Measurements from ENCODE around the gene MAPK10. TPM values are rescaled to one million over a fixed set of nuclear protein-coding genes. Genes with fewer than 3 reads are reported as not detected.

The MAPK10 gene
- total RNA-seq, result 8.0 and 20.0 TPM in 2 replicates
- polyA plus RNA-seq, result 3.2 and 3.8 TPM in 2 replicates
- 2.1 and 2.2 TPM in 2 replicates for polyA plus RNA-seq (2012)
- polyA minus RNA-seq (ENCODE audit: low replicate concordance), result 0.27 and 15.9 TPM in 2 replicates

- no peaks in the 10 kb centered on the region for H3K9me3 ChIP-seq (ENCODE audit: control insufficient read depth, insufficient read depth, low read depth, low read length)
- H3K36me3 ChIP-seq (ENCODE audit: control insufficient read depth, insufficient read depth, low read length), result no peaks in the 10 kb centered on the region
- no peak within 1 kb of the TSS for H3K9ac ChIP-seq (ENCODE audit: insufficient read depth, low read length)
- peak within 1 kb of the TSS in 3 of 4 experiments; percentile 15 to 68 (median 29) for H3K4me3 ChIP-seq (replicated peaks in 1 of 4; ENCODE audit: control extremely low read depth in 1 of 4, insufficient read depth in 1 of 4, low read depth in 3 of 4, low read length in 4 of 4)
- no peaks in the 10 kb centered on the region for H3K27me3 ChIP-seq (ENCODE audit: control insufficient read depth, insufficient read depth, low read length)
- peak; percentile 92 to 95 for DNase-seq (ENCODE audit: low read depth in 2 of 2)
- H3K4me2 ChIP-seq (ENCODE audit: extremely low read depth, insufficient read depth, low read length), result peak within 1 kb of the TSS; percentile 68
- peak within 1 kb of the TSS; percentile 86 for H2AFZ ChIP-seq (ENCODE audit: low read length)
- no peak for TF ChIP-seq EZH2 (IDR thresholded peaks at IDR 0.05; ENCODE audit: low read length, missing control alignments)
- no peak for TF ChIP-seq CTCF (conservative IDR thresholded peaks at IDR 0.05 in 1 of 2, IDR thresholded peaks at IDR 0.05 in 1 of 2; ENCODE audit: low read depth in 1 of 2, low read length in 2 of 2)
- H3K4me1 ChIP-seq (ENCODE audit: control insufficient read depth, extremely low read depth, insufficient read depth, low read length), result no peaks in the 10 kb centered on the region
- H3K79me2 ChIP-seq (ENCODE audit: control insufficient read depth, insufficient read depth, low read length), result no peaks in the 10 kb centered on the region
- no peak within 1 kb of the TSS for H3K27ac ChIP-seq (ENCODE audit: insufficient read depth, low read length)
- H4K20me1 ChIP-seq (ENCODE audit: control insufficient read depth, extremely low read depth, insufficient read depth, low read length), result no peaks in the 10 kb centered on the region
Observed at GRCh38 chr4:86359944-86360478, at the start of gene MAPK10. TSS of gene MAPK10 (minus strand) at chr4:86360053.

GRCh38 chr4:86403575-86403974, 43.7 kb upstream of the MAPK10 start:
- H3K27ac ChIP-seq (ENCODE audit: insufficient read depth, low read length), result no peak overlapping the region
- H3K9me3 ChIP-seq (ENCODE audit: control insufficient read depth, insufficient read depth, low read depth, low read length), result no peaks in the 10 kb centered on the region
- no peak overlapping the region for H2AFZ ChIP-seq (ENCODE audit: low read length)
- H3K27me3 ChIP-seq (ENCODE audit: control insufficient read depth, insufficient read depth, low read length), result no peaks in the 10 kb centered on the region
- no peaks in the 10 kb centered on the region for H4K20me1 ChIP-seq (ENCODE audit: control insufficient read depth, extremely low read depth, insufficient read depth, low read length)
- no peak overlapping the region for H3K4me2 ChIP-seq (ENCODE audit: extremely low read depth, insufficient read depth, low read length)
- no peaks in the 10 kb centered on the region for H3K79me2 ChIP-seq (ENCODE audit: control insufficient read depth, insufficient read depth, low read length)
- H3K4me3 ChIP-seq (replicated peaks in 1 of 4; ENCODE audit: control extremely low read depth in 1 of 4, insufficient read depth in 1 of 4, low read depth in 3 of 4, low read length in 4 of 4), result no peak overlapping the region
- no peaks in the 10 kb centered on the region for H3K36me3 ChIP-seq (ENCODE audit: control insufficient read depth, insufficient read depth, low read length)
- DNase-seq (ENCODE audit: low read depth in 2 of 2), result no peak
- TF ChIP-seq CTCF (conservative IDR thresholded peaks at IDR 0.05 in 1 of 2, IDR thresholded peaks at IDR 0.05 in 1 of 2; ENCODE audit: low read depth in 1 of 2, low read length in 2 of 2), result no peak
- TF ChIP-seq EZH2 (IDR thresholded peaks at IDR 0.05; ENCODE audit: low read length, missing control alignments), result no peak
- H3K9ac ChIP-seq (ENCODE audit: insufficient read depth, low read length), result no peak overlapping the region
- H3K4me1 ChIP-seq (ENCODE audit: control insufficient read depth, extremely low read depth, insufficient read depth, low read length), result no peaks in the 10 kb centered on the region

GRCh38 chr4:86401826-86402225, 42.0 kb upstream of the MAPK10 start:
- no peak overlapping the region for H3K4me2 ChIP-seq (ENCODE audit: extremely low read depth, insufficient read depth, low read length)
- no peak for DNase-seq (ENCODE audit: low read depth in 2 of 2)
- H3K27ac ChIP-seq (ENCODE audit: insufficient read depth, low read length), result no peak overlapping the region
- no peak overlapping the region for H3K9ac ChIP-seq (ENCODE audit: insufficient read depth, low read length)
- H3K4me1 ChIP-seq (ENCODE audit: control insufficient read depth, extremely low read depth, insufficient read depth, low read length), result no peaks in the 10 kb centered on the region
- H3K79me2 ChIP-seq (ENCODE audit: control insufficient read depth, insufficient read depth, low read length), result no peaks in the 10 kb centered on the region
- H3K4me3 ChIP-seq (replicated peaks in 1 of 4; ENCODE audit: control extremely low read depth in 1 of 4, insufficient read depth in 1 of 4, low read depth in 3 of 4, low read length in 4 of 4), result no peak overlapping the region
- no peaks in the 10 kb centered on the region for H3K9me3 ChIP-seq (ENCODE audit: control insufficient read depth, insufficient read depth, low read depth, low read length)
- H3K36me3 ChIP-seq (ENCODE audit: control insufficient read depth, insufficient read depth, low read length), result no peaks in the 10 kb centered on the region
- TF ChIP-seq EZH2 (IDR thresholded peaks at IDR 0.05; ENCODE audit: low read length, missing control alignments) (no peak), CTCF (conservative IDR thresholded peaks at IDR 0.05 in 1 of 2, IDR thresholded peaks at IDR 0.05 in 1 of 2; ENCODE audit: low read depth in 1 of 2, low read length in 2 of 2) (no peak)
- no peaks in the 10 kb centered on the region for H4K20me1 ChIP-seq (ENCODE audit: control insufficient read depth, extremely low read depth, insufficient read depth, low read length)
- no peaks in the 10 kb centered on the region for H3K27me3 ChIP-seq (ENCODE audit: control insufficient read depth, insufficient read depth, low read length)
- H2AFZ ChIP-seq (ENCODE audit: low read length), result no peak overlapping the region

Measured in fibroblast of lung (primary cell).